GM18508 (cell line): ENCODE measurements around the gene GLT8D2.
"Not testable (repeated sequence)": the region's sequence is repeated elsewhere in the genome, so short reads cannot be mapped to it uniquely, and the experiment has no call there.

Experiments used
- ATAC-seq: cut with Tn5 transposase; IDR thresholded peaks from one replicate; pipeline ENCODE4 v1.9.1; 2021; ENCODE audit warnings: moderate number of reproducible peaks; ENCODE audit not compliant: insufficient read depth, unreplicated experiment

GLT8D2 gene

DNA sequence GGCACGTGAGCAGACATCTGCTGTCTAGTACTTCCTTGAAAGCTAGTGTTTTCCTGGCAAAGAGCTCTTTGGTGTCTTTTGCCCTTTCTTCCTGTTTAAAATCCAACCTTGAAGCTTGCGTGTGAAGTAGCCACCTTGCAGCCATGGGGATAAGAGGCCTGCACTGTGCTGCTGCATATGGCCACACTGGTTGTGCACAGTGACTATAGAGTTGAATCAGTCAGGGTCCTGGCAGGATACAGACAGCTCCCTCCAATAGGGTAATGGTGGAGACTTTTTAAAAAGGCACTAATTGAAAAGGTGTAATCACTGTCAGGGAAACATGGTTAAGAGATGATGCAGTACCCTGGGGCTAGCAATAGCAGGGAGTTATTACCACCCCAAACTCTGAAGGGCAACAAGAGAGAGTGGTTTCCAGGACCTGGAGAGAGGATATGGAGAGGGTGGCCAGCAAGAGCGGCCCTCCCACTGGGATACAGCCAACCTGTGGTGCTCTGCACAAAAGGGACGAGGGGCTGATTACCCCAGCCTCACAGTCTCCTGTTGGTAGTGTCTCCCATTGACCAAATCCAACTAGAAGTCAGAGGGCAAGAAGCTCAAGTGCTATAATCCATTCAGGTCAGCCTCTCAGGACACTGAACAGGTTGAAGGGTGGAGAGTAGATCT lies 4.8 kb upstream of the GLT8D2 start:
- no peak for ATAC-seq

DNA sequence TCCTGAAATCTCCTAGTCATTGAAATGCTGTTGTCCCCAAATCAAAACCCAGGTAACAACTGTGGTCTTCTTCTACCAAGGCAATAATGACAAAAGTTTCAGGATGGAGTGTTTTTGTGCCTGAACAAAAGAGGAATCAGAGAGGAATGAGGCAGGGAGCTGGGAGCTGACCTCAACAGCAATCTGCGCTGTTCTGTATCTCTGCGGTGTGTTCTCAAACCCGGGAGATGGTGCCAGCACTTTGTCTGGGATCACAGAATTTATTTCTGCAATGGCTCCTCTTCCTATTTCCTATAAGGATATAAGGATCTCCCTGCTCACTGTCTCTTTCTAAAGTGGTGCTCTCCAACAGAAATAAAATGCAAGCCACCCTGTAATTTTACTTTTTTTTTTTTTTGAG lies 449 bp upstream of the GLT8D2 start:
- ATAC-seq, result no peak

DNA sequence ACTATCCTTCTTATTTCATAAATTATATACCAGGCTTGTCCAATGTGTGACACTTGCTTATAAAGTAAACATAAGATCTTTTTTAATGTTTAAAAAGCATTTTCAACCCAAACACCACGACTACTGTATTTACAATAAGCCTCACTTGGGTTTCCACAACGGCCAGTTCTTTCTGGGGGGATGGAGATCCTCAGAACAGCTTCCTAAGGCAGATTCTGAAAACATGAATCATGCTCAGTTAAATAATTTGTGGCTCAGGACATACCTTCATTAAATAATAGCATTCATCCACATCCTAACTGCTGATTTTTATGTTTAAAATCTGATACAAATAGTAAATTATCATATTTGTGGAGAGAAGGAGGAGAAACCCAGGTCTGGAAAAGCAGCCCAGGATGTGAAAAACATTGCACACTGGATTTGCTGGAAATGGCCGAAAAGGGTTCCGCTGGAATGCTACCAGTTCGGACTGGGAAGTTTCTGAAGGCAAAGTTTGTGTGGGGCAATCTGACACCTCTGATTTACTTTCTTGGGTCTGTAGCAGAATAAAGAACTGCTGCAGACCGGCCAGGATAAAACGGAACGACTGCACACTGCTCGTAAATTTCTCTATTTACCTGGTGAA lies 597 bp downstream of the GLT8D2 start:
- no peak for ATAC-seq

- ATAC-seq, result no peak
These were observed 1.2 kb downstream of the GLT8D2 start for GRCh38 chr12:104048811-104049210.

- no peak for ATAC-seq
These were observed 1.8 kb downstream of the GLT8D2 start for GRCh38 chr12:104048162-104048561.

- no peak for ATAC-seq
These were observed 3.7 kb downstream of the GLT8D2 start for GRCh38 chr12:104046306-104046705.

DNA sequence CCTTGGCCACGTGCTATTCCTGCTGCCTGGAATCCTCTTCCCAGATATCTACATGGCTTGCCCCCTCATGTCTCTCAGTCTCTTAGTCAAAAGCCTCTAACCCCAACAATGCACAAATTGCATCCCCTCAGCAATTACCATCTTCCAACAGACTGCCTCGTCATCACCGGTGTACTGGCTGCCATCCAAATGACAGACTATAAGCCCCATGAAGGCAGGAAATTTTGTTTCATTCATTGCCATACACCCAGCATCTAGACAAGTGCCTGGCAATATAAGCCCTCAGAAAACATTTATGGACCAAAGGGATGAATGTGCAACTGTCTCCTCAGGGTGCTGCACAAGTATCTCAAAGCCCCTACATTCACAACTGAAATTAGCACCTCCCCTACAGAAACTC lies 5.8 kb downstream of the GLT8D2 start:
- no peak for ATAC-seq

DNA sequence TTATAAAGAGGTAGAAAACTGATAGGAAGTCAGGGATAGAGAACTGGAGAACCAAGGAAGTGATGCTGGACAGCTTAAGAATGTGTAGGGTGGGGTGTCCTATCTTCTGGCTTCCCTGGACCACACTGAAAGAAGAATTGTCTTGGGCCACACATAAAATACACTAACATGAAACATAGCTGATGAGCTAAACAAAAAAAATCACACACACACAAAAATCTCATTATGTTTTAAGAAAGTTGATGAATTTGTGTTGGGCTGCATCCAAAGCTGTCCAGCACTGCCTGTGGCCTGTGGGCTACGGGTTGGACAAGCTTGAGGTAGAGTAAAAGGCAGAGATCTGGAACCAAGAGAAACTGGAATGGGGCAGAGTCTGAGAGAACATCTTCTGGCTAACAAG lies 7.4 kb downstream of the GLT8D2 start:
- ATAC-seq, result no peak

GRCh38 chr12:104039769-104040168 lies 10.2 kb downstream of the GLT8D2 start:
- ATAC-seq, result not testable (repeated sequence)

DNA sequence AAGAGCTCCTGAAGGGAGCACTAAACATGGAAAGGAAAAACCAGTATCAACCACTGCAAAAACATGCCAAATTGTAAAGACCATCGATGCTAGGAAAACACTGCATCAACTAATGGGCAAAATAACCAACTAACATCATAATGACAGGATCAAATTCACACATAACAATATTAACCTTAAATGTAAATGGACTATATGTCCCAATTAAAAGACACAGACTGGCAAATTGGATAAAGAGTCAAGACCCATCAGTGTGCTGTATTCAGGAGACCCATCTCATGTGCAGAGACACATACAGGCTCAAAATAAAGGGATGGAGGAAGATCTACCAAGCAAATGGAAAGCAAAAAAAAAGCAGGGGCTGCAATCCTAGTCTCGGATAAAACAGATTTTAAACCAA lies 13.8 kb downstream of the GLT8D2 start:
- not testable (repeated sequence) for ATAC-seq

DNA sequence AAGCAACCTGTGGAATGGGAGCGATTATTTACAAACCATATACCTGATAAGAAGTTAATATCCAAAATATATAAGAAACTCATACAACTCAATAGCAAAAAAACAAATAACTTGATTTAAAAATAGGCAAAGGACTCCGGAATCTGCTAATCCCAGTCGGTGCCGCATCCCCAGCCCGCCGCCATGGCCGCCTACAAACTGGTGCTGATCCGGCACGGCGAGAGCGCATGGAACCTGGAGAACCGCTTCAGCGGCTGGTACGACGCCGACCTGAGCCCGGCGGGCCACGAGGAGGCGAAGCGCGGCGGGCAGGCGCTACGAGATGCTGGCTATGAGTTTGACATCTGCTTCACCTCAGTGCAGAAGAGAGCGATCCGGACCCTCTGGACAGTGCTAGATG lies 19.4 kb downstream of the GLT8D2 start:
- not testable (repeated sequence) for ATAC-seq

- ATAC-seq, result no peak
These were observed 23.0 kb downstream of the GLT8D2 start for GRCh38 chr12:104026841-104027599.

DNA sequence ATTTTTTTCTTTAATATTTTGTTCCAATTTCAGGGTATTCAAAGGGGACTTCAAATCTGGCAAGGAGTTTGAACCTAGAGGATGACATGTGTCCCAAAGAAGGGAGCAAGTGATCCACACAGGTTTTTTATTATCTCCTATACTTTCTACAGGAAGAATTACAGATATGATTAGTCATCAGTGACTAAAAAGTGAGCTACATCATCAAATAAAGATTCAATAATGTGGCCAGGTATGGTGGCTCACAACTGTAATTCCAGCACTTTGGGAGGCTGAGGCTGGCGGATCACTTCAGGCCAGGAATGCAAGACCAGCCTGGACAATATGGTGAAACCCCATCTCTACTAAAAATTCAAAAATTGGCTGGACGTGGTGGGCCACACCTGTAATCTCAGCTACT lies 24.2 kb downstream of the GLT8D2 start:
- no peak for ATAC-seq

DNA sequence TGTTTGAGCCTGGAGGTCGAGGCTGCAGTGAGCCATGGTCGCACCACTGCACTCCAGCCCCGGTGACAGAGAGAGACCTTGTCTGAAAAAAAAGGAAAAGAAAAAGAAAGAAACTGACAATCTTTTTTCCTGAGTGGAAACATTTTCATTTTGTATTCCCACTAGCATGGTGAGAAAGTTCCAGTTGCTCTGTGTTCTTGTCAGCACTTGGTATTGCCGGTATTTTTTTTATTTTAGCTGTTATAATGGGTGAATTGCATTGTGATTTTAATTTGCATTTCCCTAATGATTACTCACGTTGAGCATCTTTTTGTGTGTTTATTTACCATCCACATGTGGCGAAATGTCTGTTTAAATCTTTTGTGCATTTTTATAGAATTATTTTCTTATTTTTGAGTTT lies 25.6 kb downstream of the GLT8D2 start:
- ATAC-seq, result no peak

DNA sequence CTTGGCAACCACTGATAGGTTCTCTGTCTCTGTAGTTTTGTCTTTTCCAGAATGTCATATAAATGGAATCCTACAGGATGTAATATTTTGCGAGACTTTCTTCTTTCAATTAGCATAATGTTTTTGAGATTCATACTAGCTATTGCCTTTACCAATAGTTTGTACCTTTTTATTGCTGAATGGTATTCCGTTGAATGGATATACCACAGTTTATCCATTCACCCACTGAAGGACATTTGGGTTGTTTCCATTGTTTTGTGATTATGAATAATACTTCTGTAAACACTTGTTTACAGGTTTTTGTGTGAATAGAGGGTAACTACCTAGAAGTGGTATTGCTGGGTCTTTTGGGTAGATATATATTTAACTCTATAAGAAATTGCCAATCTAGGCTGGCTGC lies 26.3 kb downstream of the GLT8D2 start:
- no peak for ATAC-seq

GRCh38 chr12:104022786-104023185 lies 27.2 kb downstream of the GLT8D2 start:
- no peak for ATAC-seq

- not testable (repeated sequence) for ATAC-seq
These were observed 28.1 kb downstream of the GLT8D2 start for GRCh38 chr12:104021862-104022261.

GRCh38 chr12:104012331-104012730 lies 37.7 kb downstream of the GLT8D2 start:
- no peak for ATAC-seq

DNA sequence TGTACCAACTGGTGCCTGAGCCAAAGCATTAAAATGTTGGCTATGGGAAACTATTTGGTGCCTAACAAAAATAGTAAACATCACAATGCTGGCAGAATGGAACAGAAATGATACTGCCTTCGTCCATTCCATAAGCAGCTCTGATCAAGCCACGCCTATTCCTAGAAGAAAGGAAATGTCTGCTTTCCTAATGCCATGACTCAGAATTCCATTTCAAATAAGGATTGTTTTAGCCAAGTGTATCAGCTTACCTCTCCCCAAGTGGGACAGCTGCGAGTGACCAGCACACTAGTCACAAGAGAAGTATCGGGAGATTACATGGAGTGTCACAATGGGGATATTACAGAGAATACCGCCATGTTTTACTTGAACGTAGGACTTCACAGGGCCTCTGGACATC lies 38.7 kb downstream of the GLT8D2 start:
- ATAC-seq, result no peak

- no peak for ATAC-seq
These were observed 39.3 kb downstream of the GLT8D2 start for GRCh38 chr12:104010606-104011169.

DNA sequence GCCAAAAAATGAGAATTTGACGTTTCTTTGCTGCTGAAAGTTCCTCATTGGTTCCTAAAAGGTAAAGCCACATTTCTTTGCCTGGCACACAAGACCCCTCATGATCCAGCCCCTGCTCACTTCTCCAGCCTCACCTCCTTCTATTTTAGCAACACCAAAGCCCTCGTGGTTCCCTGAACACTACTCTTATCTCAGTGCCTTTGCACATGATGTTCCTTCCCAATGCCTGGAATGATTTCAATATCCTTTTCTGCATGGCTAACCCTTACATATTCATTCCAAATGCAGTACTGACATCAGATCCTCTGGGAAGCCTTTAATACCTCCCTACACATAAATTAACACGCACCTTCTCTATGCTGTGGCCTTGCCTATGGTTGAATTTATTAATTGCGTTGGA lies 39.9 kb downstream of the GLT8D2 start:
- ATAC-seq, result no peak
